Smooth muscle cell (in vitro differentiated cells): ENCODE measurements around the gene SMIM24. TPM values are rescaled to one million over a fixed set of nuclear protein-coding genes. Genes with fewer than 3 reads are reported as not detected.

Source experiments
- DNase-seq: peaks from one replicate; lab custom pipeline; 2025; ENCODE audit not compliant: unreplicated experiment; lab: John Stamatoyannopoulos, UW
- H2AFZ ChIP-seq: fragments of 200-600 bp; sonication (generic); 2 replicates; pipeline ENCODE4 v1.6.0; 2016; ENCODE audit warnings: antibody characterized with exemption, low read depth, mild to moderate bottlenecking
- H3F3A ChIP-seq: fragments of 200-600 bp; sonication (generic); 2 replicates; pipeline ENCODE4 v1.6.0; 2017; ENCODE audit warnings: antibody characterized with exemption, low read depth
- H3K27ac ChIP-seq: fragments of 200-600 bp; sonication (generic); 2 replicates; pipeline ENCODE4 v1.5.1; 2016; ENCODE audit warnings: low read depth, mild to moderate bottlenecking
- H3K27me3 ChIP-seq: fragments of 200-600 bp; sonication (generic); 2 replicates; pipeline ENCODE4 v1.6.1; 2016; ENCODE audit warnings: low read depth, mild to moderate bottlenecking
- H3K36me3 ChIP-seq: fragments of 200-600 bp; sonication (generic); 2 replicates; pipeline ENCODE4 v1.5.1; 2016; ENCODE audit warnings: low read depth
- H3K4me1 ChIP-seq: fragments of 200-600 bp; sonication (generic); 2 replicates; pipeline ENCODE4 v1.5.1; 2016; ENCODE audit warnings: low read depth
- H3K4me2 ChIP-seq: fragments of 200-600 bp; sonication (generic); 2 replicates; pipeline ENCODE4 v1.6.0; 2016; ENCODE audit warnings: mild to moderate bottlenecking
- H3K4me3 ChIP-seq: fragments of 200-600 bp; sonication (generic); 2 replicates; pipeline ENCODE4 v1.5.1; 2016; ENCODE audit warnings: mild to moderate bottlenecking
- H3K79me2 ChIP-seq: fragments of 200-600 bp; sonication (generic); 2 replicates; pipeline ENCODE4 v1.6.0; 2016; ENCODE audit warnings: low read depth, mild to moderate bottlenecking
- H3K9ac ChIP-seq: fragments of 200-600 bp; sonication (generic); 2 replicates; pipeline ENCODE4 v1.6.0; 2016; ENCODE audit warnings: low read depth
- H3K9me3 ChIP-seq: fragments of 200-600 bp; sonication (generic); replicated peaks from 2 replicates; pipeline ENCODE4 v1.5.1; 2016; ENCODE audit warnings: low read depth
- H4K20me1 ChIP-seq: fragments of 200-600 bp; sonication (generic); 2 replicates; pipeline ENCODE4 v1.6.0; 2016; ENCODE audit warnings: low read depth
- CTCF ChIP-seq: fragments of 200-600 bp; sonication (generic); IDR thresholded peaks from 2 replicates; pipeline ENCODE4 v1.5.1; 2017; ENCODE audit warnings: borderline replicate concordance, mild to moderate bottlenecking, antibody characterized with exemption; ENCODE audit not compliant: insufficient read depth, poor library complexity, severe bottlenecking
- WGBS: methylation state at CpG from one replicate; pipeline ENCODE4 v1.1.7; 2016; ENCODE audit warnings: low lambda C conversion rate; 5-methylcytosine and 5-hydroxymethylcytosine counted together
- polyA plus RNA-seq: library from polyadenylated mRNA; unstranded; fragments of >200 nt; fragmentation: Nextera tagmentation; extraction: Ambion mirVana; gene quantifications from 2 replicates; pipeline ENCODE4 v1.2.1, GENCODE V29; 2016
- total RNA-seq: library from RNA; depleted of rRNA; stranded (reverse); fragments of >200 nt; gene quantifications from 2 replicates; pipeline ENCODE4 v1.2.3, GENCODE V29; 2014

Gene SMIM24
- total and polyA plus RNA-seq, 2 experiments from 2014 or later, result 1.1 TPM; not detected in 1

- Histone ChIP-seq H3K79me2 (no peaks in the 10 kb centered on the region), H3K4me1 (no peaks in the 10 kb centered on the region), H3K4me2 (no peak overlapping the region), H3K36me3 (no peaks in the 10 kb centered on the region), H3K27me3 (no peaks in the 10 kb centered on the region), H2AFZ (no peak overlapping the region), H4K20me1 (no peaks in the 10 kb centered on the region), H3K9ac (no peak overlapping the region), H3F3A (no peaks in the 10 kb centered on the region), H3K27ac (no peak overlapping the region), H3K9me3 (no peaks in the 10 kb centered on the region), H3K4me3 (no peak overlapping the region)
- DNase-seq, result no peak
- WGBS, result 68% methylated on average over 6 of the region's 7 CpGs
- no peak for TF ChIP-seq CTCF
These were observed 1.0 kb downstream of the SMIM24 start for GRCh38 chr19:3479177-3479833.

GRCh38 chr19:3478409-3479176, 1.7 kb downstream of the SMIM24 start:
- Histone ChIP-seq H4K20me1 (no peaks in the 10 kb centered on the region), H3K9me3 (no peaks in the 10 kb centered on the region), H3K4me3 (no peak overlapping the region), H3K27me3 (no peaks in the 10 kb centered on the region), H3K9ac (no peak overlapping the region), H3K79me2 (no peaks in the 10 kb centered on the region), H2AFZ (no peak overlapping the region), H3K4me1 (no peaks in the 10 kb centered on the region), H3K27ac (no peak overlapping the region), H3K36me3 (no peaks in the 10 kb centered on the region), H3F3A (no peaks in the 10 kb centered on the region), H3K4me2 (no peak overlapping the region)
- 46% methylated on average over 21 of the region's 27 CpGs for WGBS
- TF ChIP-seq CTCF, result no peak
- no peak for DNase-seq

- no peak overlapping the region for H2AFZ ChIP-seq
- no peak overlapping the region for H3K9ac ChIP-seq
- TF ChIP-seq CTCF, result no peak
- H4K20me1 ChIP-seq, result no peaks in the 10 kb centered on the region
- no peak overlapping the region for H3K4me2 ChIP-seq
- no peaks in the 10 kb centered on the region for H3K9me3 ChIP-seq
- no peak overlapping the region for H3K27ac ChIP-seq
- no peaks in the 10 kb centered on the region for H3K79me2 ChIP-seq
- WGBS, result 86% methylated on average over 2 of the region's 2 CpGs
- no peaks in the 10 kb centered on the region for H3F3A ChIP-seq
- no peaks in the 10 kb centered on the region for H3K27me3 ChIP-seq
- no peak for DNase-seq
- H3K4me1 ChIP-seq, result no peaks in the 10 kb centered on the region
- no peaks in the 10 kb centered on the region for H3K36me3 ChIP-seq
- H3K4me3 ChIP-seq, result no peak overlapping the region
These were observed 2.4 kb downstream of the SMIM24 start for GRCh38 chr19:3477951-3478350.
